GM12892 (cell line): ENCODE data around the gene ZNF213.

Source experiments
- POLR2A ChIP-seq: IDR thresholded peaks from 2 replicates; pipeline ENCODE4 v1.6.1; 2011; ENCODE audit warnings: low read depth, low read length, control low read depth
- POLR2AphosphoS5 ChIP-seq: IDR thresholded peaks from 2 replicates; pipeline ENCODE4 v1.6.1; 2011; ENCODE audit warnings: low read depth, low read length, control low read depth

- TF ChIP-seq POLR2A (no peak), POLR2AphosphoS5 (no peak)
Observed at GRCh38 chr16:3112881-3113574, 21.8 kb upstream of the ZNF213 start.
